Measurements from ENCODE around the gene FSIP1.

FSIP1 gene

GRCh38 chr15:39697509-39697908 lies 85.1 kb downstream of the FSIP1 start:
- H3K36me3 ChIP-seq (ENCODE audit: control insufficient read depth in 1 of 2, insufficient read depth in 2 of 2, low read length in 2 of 2) = no peaks in the 10 kb centered on the region

GRCh38 chr15:39695793-39696192 lies 86.8 kb downstream of the FSIP1 start:
- H3K9me3 ChIP-seq (ENCODE audit: control insufficient read depth in 1 of 2, low read length in 2 of 2) = no peaks in the 10 kb centered on the region
- H3K27ac ChIP-seq (ENCODE audit: low read length) = no peak overlapping the region
- H3K4me3 ChIP-seq (ENCODE audit: low read depth in 1 of 2, low read length in 2 of 2) = no peak overlapping the region
- H3K4me1 ChIP-seq (ENCODE audit: control insufficient read depth in 1 of 2, insufficient read depth in 2 of 2, low read length in 2 of 2) = peaks cover 0 to 5% of the 10 kb centered on the region in 2 donors
- no peaks in the 10 kb centered on the region for H3K27me3 ChIP-seq (ENCODE audit: low read depth, low read length)
- no peaks in the 10 kb centered on the region for H3K36me3 ChIP-seq (ENCODE audit: control insufficient read depth in 1 of 2, insufficient read depth in 2 of 2, low read length in 2 of 2)

More at GRCh38 chr15:39697509-39697908, 85.1 kb downstream of the FSIP1 start:
- Histone ChIP-seq H3K4me3 (ENCODE audit: low read depth in 1 of 2, low read length in 2 of 2) (no peak overlapping the region), H3K9me3 (ENCODE audit: control insufficient read depth in 1 of 2, low read length in 2 of 2) (no peaks in the 10 kb centered on the region), H3K4me1 (ENCODE audit: control insufficient read depth in 1 of 2, insufficient read depth in 2 of 2, low read length in 2 of 2) (peaks cover 0 to 5% of the 10 kb centered on the region in 2 donors), H3K27me3 (ENCODE audit: low read depth, low read length) (no peaks in the 10 kb centered on the region), H3K27ac (ENCODE audit: low read length) (no peak overlapping the region)

GRCh38 chr15:39692356-39693327 lies 90.0 kb downstream of the FSIP1 start:
- peak overlapping the region in 1 of 2 donors; percentile 25 for H3K4me3 ChIP-seq (ENCODE audit: low read depth in 1 of 2, low read length in 2 of 2)
- H3K36me3 ChIP-seq (ENCODE audit: control insufficient read depth in 1 of 2, insufficient read depth in 2 of 2, low read length in 2 of 2) = no peaks in the 10 kb centered on the region
- peaks cover 0 to 5% of the 10 kb centered on the region in 2 donors for H3K4me1 ChIP-seq (ENCODE audit: control insufficient read depth in 1 of 2, insufficient read depth in 2 of 2, low read length in 2 of 2)
- no peak overlapping the region for H3K27ac ChIP-seq (ENCODE audit: low read length)
- no peaks in the 10 kb centered on the region for H3K9me3 ChIP-seq (ENCODE audit: control insufficient read depth in 1 of 2, low read length in 2 of 2)
- no peaks in the 10 kb centered on the region for H3K27me3 ChIP-seq (ENCODE audit: low read depth, low read length)

- Histone ChIP-seq H3K27ac (ENCODE audit: low read length) (no peak overlapping the region), H3K36me3 (ENCODE audit: control insufficient read depth in 1 of 2, insufficient read depth in 2 of 2, low read length in 2 of 2) (no peaks in the 10 kb centered on the region), H3K4me3 (ENCODE audit: low read depth in 1 of 2, low read length in 2 of 2) (no peak overlapping the region), H3K27me3 (ENCODE audit: low read depth, low read length) (no peaks in the 10 kb centered on the region), H3K4me1 (ENCODE audit: control insufficient read depth in 1 of 2, insufficient read depth in 2 of 2, low read length in 2 of 2) (peaks cover 0 to 5% of the 10 kb centered on the region in 2 donors), H3K9me3 (ENCODE audit: control insufficient read depth in 1 of 2, low read length in 2 of 2) (no peaks in the 10 kb centered on the region)
These were observed 91.6 kb downstream of the FSIP1 start for GRCh38 chr15:39690881-39691634.

GRCh38 chr15:39687965-39688364 lies 94.7 kb downstream of the FSIP1 start:
- Histone ChIP-seq H3K4me1 (ENCODE audit: control insufficient read depth in 1 of 2, insufficient read depth in 2 of 2, low read length in 2 of 2) (peaks cover 0 to 4% of the 10 kb centered on the region in 2 donors), H3K9me3 (ENCODE audit: control insufficient read depth in 1 of 2, low read length in 2 of 2) (no peaks in the 10 kb centered on the region), H3K36me3 (ENCODE audit: control insufficient read depth in 1 of 2, insufficient read depth in 2 of 2, low read length in 2 of 2) (no peaks in the 10 kb centered on the region), H3K27ac (ENCODE audit: low read length) (no peak overlapping the region), H3K4me3 (ENCODE audit: low read depth in 1 of 2, low read length in 2 of 2) (no peak overlapping the region), H3K27me3 (ENCODE audit: low read depth, low read length) (no peaks in the 10 kb centered on the region)

- peaks cover 0 to 5% of the 10 kb centered on the region in 2 donors for H3K4me1 ChIP-seq (ENCODE audit: control insufficient read depth in 1 of 2, insufficient read depth in 2 of 2, low read length in 2 of 2)
- no peaks in the 10 kb centered on the region for H3K9me3 ChIP-seq (ENCODE audit: control insufficient read depth in 1 of 2, low read length in 2 of 2)
- no peaks in the 10 kb centered on the region for H3K27me3 ChIP-seq (ENCODE audit: low read depth, low read length)
- H3K36me3 ChIP-seq (ENCODE audit: control insufficient read depth in 1 of 2, insufficient read depth in 2 of 2, low read length in 2 of 2) = no peaks in the 10 kb centered on the region
- no peak overlapping the region for H3K4me3 ChIP-seq (ENCODE audit: low read depth in 1 of 2, low read length in 2 of 2)
- H3K27ac ChIP-seq (ENCODE audit: low read length) = no peak overlapping the region
These were observed 96.5 kb downstream of the FSIP1 start for GRCh38 chr15:39685999-39686613.

GRCh38 chr15:39685367-39685766 lies 97.3 kb downstream of the FSIP1 start:
- Histone ChIP-seq H3K36me3 (ENCODE audit: control insufficient read depth in 1 of 2, insufficient read depth in 2 of 2, low read length in 2 of 2) (no peaks in the 10 kb centered on the region), H3K27ac (ENCODE audit: low read length) (no peak overlapping the region), H3K27me3 (ENCODE audit: low read depth, low read length) (no peaks in the 10 kb centered on the region), H3K4me3 (ENCODE audit: low read depth in 1 of 2, low read length in 2 of 2) (no peak overlapping the region), H3K4me1 (ENCODE audit: control insufficient read depth in 1 of 2, insufficient read depth in 2 of 2, low read length in 2 of 2) (peaks cover 0 to 5% of the 10 kb centered on the region in 2 donors), H3K9me3 (ENCODE audit: control insufficient read depth in 1 of 2, low read length in 2 of 2) (no peaks in the 10 kb centered on the region)

- H3K4me1 ChIP-seq (ENCODE audit: control insufficient read depth in 1 of 2, insufficient read depth in 2 of 2, low read length in 2 of 2) = peaks cover 0 to 5% of the 10 kb centered on the region in 2 donors
- no peaks in the 10 kb centered on the region for H3K9me3 ChIP-seq (ENCODE audit: control insufficient read depth in 1 of 2, low read length in 2 of 2)
These were observed 98.4 kb downstream of the FSIP1 start for GRCh38 chr15:39684233-39684632.

GRCh38 chr15:39682366-39682765 lies 100.3 kb downstream of the FSIP1 start:
- Histone ChIP-seq H3K27me3 (ENCODE audit: low read depth, low read length) (no peaks in the 10 kb centered on the region), H3K9me3 (ENCODE audit: control insufficient read depth in 1 of 2, low read length in 2 of 2) (no peaks in the 10 kb centered on the region), H3K36me3 (ENCODE audit: control insufficient read depth in 1 of 2, insufficient read depth in 2 of 2, low read length in 2 of 2) (no peaks in the 10 kb centered on the region), H3K4me1 (ENCODE audit: control insufficient read depth in 1 of 2, insufficient read depth in 2 of 2, low read length in 2 of 2) (peaks cover 0 to 5% of the 10 kb centered on the region in 2 donors), H3K4me3 (ENCODE audit: low read depth in 1 of 2, low read length in 2 of 2) (no peak overlapping the region), H3K27ac (ENCODE audit: low read length) (no peak overlapping the region)

More at GRCh38 chr15:39684233-39684632, 98.4 kb downstream of the FSIP1 start:
- Histone ChIP-seq H3K27me3 (ENCODE audit: low read depth, low read length) (no peaks in the 10 kb centered on the region), H3K4me3 (ENCODE audit: low read depth in 1 of 2, low read length in 2 of 2) (no peak overlapping the region), H3K27ac (ENCODE audit: low read length) (no peak overlapping the region), H3K36me3 (ENCODE audit: control insufficient read depth in 1 of 2, insufficient read depth in 2 of 2, low read length in 2 of 2) (no peaks in the 10 kb centered on the region)

- Histone ChIP-seq H3K27me3 (ENCODE audit: low read depth, low read length) (no peaks in the 10 kb centered on the region), H3K36me3 (ENCODE audit: control insufficient read depth in 1 of 2, insufficient read depth in 2 of 2, low read length in 2 of 2) (no peaks in the 10 kb centered on the region), H3K27ac (ENCODE audit: low read length) (no peak overlapping the region)
These were observed 101.8 kb downstream of the FSIP1 start for GRCh38 chr15:39680868-39681267.

GRCh38 chr15:39672666-39673065 lies 110.0 kb downstream of the FSIP1 start:
- Histone ChIP-seq H3K27ac (ENCODE audit: low read length) (no peak overlapping the region), H3K9me3 (ENCODE audit: control insufficient read depth in 1 of 2, low read length in 2 of 2) (no peaks in the 10 kb centered on the region), H3K4me3 (ENCODE audit: low read depth in 1 of 2, low read length in 2 of 2) (no peak overlapping the region), H3K4me1 (ENCODE audit: control insufficient read depth in 1 of 2, insufficient read depth in 2 of 2, low read length in 2 of 2) (peaks cover 0 to 3% of the 10 kb centered on the region in 2 donors), H3K27me3 (ENCODE audit: low read depth, low read length) (no peaks in the 10 kb centered on the region), H3K36me3 (ENCODE audit: control insufficient read depth in 1 of 2, insufficient read depth in 2 of 2, low read length in 2 of 2) (no peaks in the 10 kb centered on the region)

More at GRCh38 chr15:39680868-39681267, 101.8 kb downstream of the FSIP1 start:
- no peaks in the 10 kb centered on the region for H3K9me3 ChIP-seq (ENCODE audit: control insufficient read depth in 1 of 2, low read length in 2 of 2)
- H3K4me1 ChIP-seq (ENCODE audit: control insufficient read depth in 1 of 2, insufficient read depth in 2 of 2, low read length in 2 of 2) = peaks cover 0 to 5% of the 10 kb centered on the region in 2 donors
- no peak overlapping the region for H3K4me3 ChIP-seq (ENCODE audit: low read depth in 1 of 2, low read length in 2 of 2)
